ENCODE measurements around the gene BTK. TPM values are rescaled to one million over a fixed set of nuclear protein-coding genes. Genes with fewer than 3 reads are reported as not detected.

The BTK gene
- total RNA-seq, 2 experiments from 2014 or later = 0.42 to 0.49 TPM

DNA sequence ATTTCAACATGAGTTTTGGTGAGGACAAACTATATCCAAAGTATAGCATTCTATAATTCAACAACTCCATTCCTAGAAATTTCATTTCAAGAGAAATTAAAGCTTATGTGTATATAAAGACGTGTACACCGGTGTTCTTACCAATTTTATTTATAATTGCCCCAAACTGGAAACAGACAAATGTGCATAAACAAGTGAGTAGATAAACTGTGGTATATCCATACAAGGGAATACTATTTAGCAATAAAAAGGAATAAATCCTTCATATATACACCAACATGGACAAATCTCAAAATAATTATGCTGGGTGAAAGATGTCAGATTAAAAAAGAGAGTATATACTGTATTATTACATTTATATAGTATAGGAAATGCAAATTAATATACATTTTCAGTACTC lies 42.0 kb upstream of the BTK start:
- Histone ChIP-seq H3K27ac (ENCODE audit: low read depth in 1 of 2, low read length in 2 of 2) (no peak overlapping the region), H3K4me3 (ENCODE audit: low read length) (no peak overlapping the region), H3K27me3 (ENCODE audit: control insufficient read depth in 1 of 2, insufficient read depth in 2 of 2, low read length in 2 of 2) (no peaks in the 10 kb centered on the region), H3K4me1 (ENCODE audit: insufficient read depth, low read length) (no peaks in the 10 kb centered on the region), H3K36me3 (ENCODE audit: insufficient read depth, low read length) (no peaks in the 10 kb centered on the region), H3K9me3 (ENCODE audit: control insufficient read depth in 1 of 2, insufficient read depth in 1 of 2, low read length in 2 of 2) (peaks cover 0 to 3% of the 10 kb centered on the region in 2 experiments)
- no peaks in the 10 kb centered on the region for H3K27me3 Mint-ChIP-seq
- POLR2A ChIA-PET = no interaction called here
- peaks cover 50% of the 10 kb centered on the region for H3K36me3 Mint-ChIP-seq (ENCODE audit: low read depth)
- H3K27ac Mint-ChIP-seq = no peak overlapping the region
- CTCF ChIA-PET = interaction anchor here (0.7 kb wide), 1 partner anchor 1329 kb away, joined by 3 read pairs; no protein-coding TSS in a partner anchor
- TF ChIP-seq, protein P1, sequence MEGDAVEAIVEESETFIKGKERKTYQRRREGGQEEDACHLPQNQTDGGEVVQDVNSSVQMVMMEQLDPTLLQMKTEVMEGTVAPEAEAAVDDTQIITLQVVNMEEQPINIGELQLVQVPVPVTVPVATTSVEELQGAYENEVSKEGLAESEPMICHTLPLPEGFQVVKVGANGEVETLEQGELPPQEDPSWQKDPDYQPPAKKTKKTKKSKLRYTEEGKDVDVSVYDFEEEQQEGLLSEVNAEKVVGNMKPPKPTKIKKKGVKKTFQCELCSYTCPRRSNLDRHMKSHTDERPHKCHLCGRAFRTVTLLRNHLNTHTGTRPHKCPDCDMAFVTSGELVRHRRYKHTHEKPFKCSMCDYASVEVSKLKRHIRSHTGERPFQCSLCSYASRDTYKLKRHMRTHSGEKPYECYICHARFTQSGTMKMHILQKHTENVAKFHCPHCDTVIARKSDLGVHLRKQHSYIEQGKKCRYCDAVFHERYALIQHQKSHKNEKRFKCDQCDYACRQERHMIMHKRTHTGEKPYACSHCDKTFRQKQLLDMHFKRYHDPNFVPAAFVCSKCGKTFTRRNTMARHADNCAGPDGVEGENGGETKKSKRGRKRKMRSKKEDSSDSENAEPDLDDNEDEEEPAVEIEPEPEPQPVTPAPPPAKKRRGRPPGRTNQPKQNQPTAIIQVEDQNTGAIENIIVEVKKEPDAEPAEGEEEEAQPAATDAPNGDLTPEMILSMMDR (IDR thresholded peaks at IDR 0.05) = no peak
- intact Hi-C loops (cut with DNase I, micrococcal nuclease) = no loop called here
- no peak overlapping the region for H3K4me3 Mint-ChIP-seq
- H3K4me1 Mint-ChIP-seq (ENCODE audit: low read depth) = no peaks in the 10 kb centered on the region
- H3K9me3 Mint-ChIP-seq = no peaks in the 10 kb centered on the region
- no peak for DNase-seq
- ATAC-seq (ENCODE audit: poor library complexity) = no peak

DNA sequence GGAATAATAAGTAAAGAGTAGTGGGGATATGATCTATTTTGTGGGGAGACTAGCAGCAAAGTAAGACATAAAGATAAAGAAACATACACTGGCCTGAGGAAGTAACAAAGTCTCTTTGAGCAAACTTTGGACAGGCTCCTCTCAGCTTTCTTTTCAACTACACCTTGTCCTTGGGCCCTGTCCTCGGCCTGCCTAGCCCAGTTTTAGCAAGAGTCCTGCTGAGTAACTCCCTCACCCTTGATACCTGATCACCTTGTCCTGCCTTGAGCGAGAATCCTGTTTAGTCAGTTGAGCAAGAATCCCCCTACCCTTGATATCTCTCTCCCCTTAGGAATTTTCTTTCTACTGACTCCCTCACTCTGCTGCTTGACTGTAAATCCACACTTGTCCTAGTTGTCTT lies 33.5 kb upstream of the BTK start:
- Mint-ChIP-seq H3K4me3 (peak overlapping the region; percentile 94), H3K27me3 (no peaks in the 10 kb centered on the region), H3K36me3 (ENCODE audit: low read depth) (peaks cover 29% of the 10 kb centered on the region), H3K9me3 (no peaks in the 10 kb centered on the region), H3K27ac (peak overlapping the region; percentile 96), H3K4me1 (ENCODE audit: low read depth) (peaks cover 50% of the 10 kb centered on the region)
- Histone ChIP-seq H3K4me1 (ENCODE audit: insufficient read depth, low read length) (peaks cover 22% of the 10 kb centered on the region), H3K27ac (ENCODE audit: low read depth in 1 of 2, low read length in 2 of 2) (no peak overlapping the region), H3K36me3 (ENCODE audit: insufficient read depth, low read length) (peaks cover 2% of the 10 kb centered on the region), H3K4me3 (ENCODE audit: low read length) (no peak overlapping the region), H3K27me3 (ENCODE audit: control insufficient read depth in 1 of 2, insufficient read depth in 2 of 2, low read length in 2 of 2) (no peaks in the 10 kb centered on the region), H3K9me3 (ENCODE audit: control insufficient read depth in 1 of 2, insufficient read depth in 1 of 2, low read length in 2 of 2) (no peaks in the 10 kb centered on the region)
- ATAC-seq (ENCODE audit: poor library complexity) = no peak
- ChIA-PET CTCF (interaction anchor here (0.9 kb wide), 1 partner anchor 29 kb away, joined by 3 read pairs; no protein-coding TSS in a partner anchor), POLR2A (interaction anchor here (1.0 to 3.0 kb wide), 2 partner anchors 112 to 512 kb away, joined by 4 to 16 read pairs; partner anchors contain the start of gene ZMAT1)
- no peak for DNase-seq
- TF ChIP-seq, protein P1 (IDR thresholded peaks at IDR 0.05) = no peak
- intact Hi-C loops (cut with DNase I, micrococcal nuclease) = loop anchor here (5.0 to 10.0 kb wide), 6 partner anchors 72 to 1443 kb away; partner anchors contain the start of genes ZMAT1 (in 2 of the 2), GPRASP1 (in 1 of the 2) and TIMM8A (in 1 of the 2)

DNA sequence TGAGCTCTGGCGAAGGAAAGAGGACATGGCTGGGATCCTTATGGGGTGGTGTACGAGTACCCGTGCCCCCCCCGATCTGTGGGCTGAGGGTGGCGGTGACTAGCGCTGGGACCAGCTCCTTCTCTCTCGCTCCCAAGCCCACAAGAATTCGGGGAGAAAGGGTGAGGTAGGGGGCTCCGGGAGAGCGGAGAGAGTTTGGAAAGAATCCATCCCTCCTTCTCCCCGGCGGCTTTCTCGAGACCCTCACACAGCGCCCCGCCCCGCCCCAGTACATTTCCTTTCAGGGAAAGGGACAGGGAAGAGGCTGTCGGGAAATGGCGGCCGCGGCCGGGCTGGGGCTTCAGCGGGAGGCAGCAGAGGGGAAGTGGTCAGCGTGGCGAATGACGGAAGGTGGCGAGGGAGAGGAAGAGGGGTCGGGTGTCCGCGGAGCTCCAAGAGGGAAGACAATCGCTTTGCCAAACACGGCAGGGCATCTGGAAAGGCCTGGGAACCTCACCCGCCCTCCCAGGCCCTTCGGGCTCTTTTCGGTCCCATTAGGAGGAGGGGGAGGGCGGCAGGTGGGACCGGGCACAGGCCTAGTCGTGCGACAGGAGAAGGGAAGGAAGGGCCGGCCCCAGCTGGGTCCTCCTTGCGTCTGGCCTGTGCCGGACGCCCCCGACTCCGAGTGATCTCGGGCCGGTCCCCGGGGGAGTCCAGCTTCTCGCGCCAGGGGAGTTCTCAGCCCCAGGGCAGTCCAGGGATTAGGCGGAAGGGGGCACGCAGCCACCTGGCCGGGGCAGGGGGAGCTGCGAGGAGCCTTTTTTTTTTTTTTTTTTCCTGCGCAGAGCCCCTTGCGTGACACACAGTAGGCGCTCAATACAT lies 32.2 kb upstream of the BTK start:
- Mint-ChIP-seq H3K4me3 (peak overlapping the region; percentile 94), H3K27me3 (no peaks in the 10 kb centered on the region), H3K9me3 (no peaks in the 10 kb centered on the region), H3K36me3 (ENCODE audit: low read depth) (peaks cover 34% of the 10 kb centered on the region), H3K4me1 (ENCODE audit: low read depth) (peaks cover 52% of the 10 kb centered on the region), H3K27ac (peak overlapping the region; percentile 96)
- H3K9me3 ChIP-seq (ENCODE audit: control insufficient read depth in 1 of 2, insufficient read depth in 1 of 2, low read length in 2 of 2) = no peaks in the 10 kb centered on the region
- peaks cover 22% of the 10 kb centered on the region for H3K4me1 ChIP-seq (ENCODE audit: insufficient read depth, low read length)
- no peaks in the 10 kb centered on the region for H3K27me3 ChIP-seq (ENCODE audit: control insufficient read depth in 1 of 2, insufficient read depth in 2 of 2, low read length in 2 of 2)
- TF ChIP-seq, protein P1 (IDR thresholded peaks at IDR 0.05) = no peak
- CTCF ChIA-PET = interaction anchor here (0.6 to 1.1 kb wide), 3 partner anchors 28 to 1841 kb away, joined by 3 to 4 read pairs (median 3); no protein-coding TSS in a partner anchor
- DNase-seq (peak in 10 of 14 experiments; percentile 6 to 56 (median 24)), ATAC-seq (ENCODE audit: poor library complexity) (peak; percentile 31)
- peaks cover 8% of the 10 kb centered on the region for H3K36me3 ChIP-seq (ENCODE audit: insufficient read depth, low read length)
- intact Hi-C loops (cut with DNase I, micrococcal nuclease) = loop anchor here (5.0 to 10.0 kb wide), 6 partner anchors 71 to 1444 kb away; partner anchors contain the start of genes ZMAT1 (in 2 of the 2), GPRASP1 (in 1 of the 2) and TIMM8A (in 1 of the 2)
- POLR2A ChIA-PET = interaction anchor here (0.8 to 3.5 kb wide), 7 partner anchors 9 to 514 kb away, joined by 3 to 16 read pairs (median 4); partner anchors contain the start of genes ARMCX4, GLA, HNRNPH2 and RPL36A
- peak overlapping the region; percentile 35 to 71 for H3K27ac ChIP-seq (ENCODE audit: low read depth in 1 of 2, low read length in 2 of 2)
- H3K4me3 ChIP-seq (ENCODE audit: low read length) = peak overlapping the region; percentile 84

Data from CD4-positive, alpha-beta T cell (primary cell).